Stomach smooth muscle (tissue), 2 donors: ENCODE data around the gene SIPA1L3.

Source experiments
- H3K27ac ChIP-seq: one replicate; pipeline ENCODE4 v1.7.0; 2013; ENCODE audit warnings: mild to moderate bottlenecking, low read length, inconsistent platforms
- H3K27me3 ChIP-seq, 2 donors: one replicate each; pipeline ENCODE4 v1.7.0; 2013; ENCODE audit warnings: low read length in 2 of 2; ENCODE audit not compliant: insufficient read depth in 2 of 2, control insufficient read depth in 1 of 2
- H3K36me3 ChIP-seq, 2 donors: one replicate each; pipeline ENCODE4 v1.7.0; 2013; ENCODE audit warnings: low read length in 2 of 2; ENCODE audit not compliant: control insufficient read depth in 2 of 2, insufficient read depth in 2 of 2
- H3K4me1 ChIP-seq: one replicate; pipeline ENCODE4 v1.7.0; 2013; ENCODE audit warnings: low read length; ENCODE audit not compliant: control insufficient read depth, insufficient read depth
- H3K4me3 ChIP-seq, 2 donors: one replicate each; pipeline ENCODE4 v1.7.0; 2013; ENCODE audit warnings: low read length in 2 of 2
- H3K9ac ChIP-seq, 2 donors: one replicate each; pipeline ENCODE4 v1.7.0; 2013; ENCODE audit warnings: low read length in 2 of 2, mild to moderate bottlenecking in 1 of 2
- H3K9me3 ChIP-seq, 2 donors: one replicate each; pipeline ENCODE4 v1.7.0; 2013; ENCODE audit warnings: low read length in 2 of 2; ENCODE audit not compliant: control insufficient read depth in 2 of 2
- donor health status: healthy.
- donor health status: Pancreatic carcinoma.

Gene SIPA1L3

DNA sequence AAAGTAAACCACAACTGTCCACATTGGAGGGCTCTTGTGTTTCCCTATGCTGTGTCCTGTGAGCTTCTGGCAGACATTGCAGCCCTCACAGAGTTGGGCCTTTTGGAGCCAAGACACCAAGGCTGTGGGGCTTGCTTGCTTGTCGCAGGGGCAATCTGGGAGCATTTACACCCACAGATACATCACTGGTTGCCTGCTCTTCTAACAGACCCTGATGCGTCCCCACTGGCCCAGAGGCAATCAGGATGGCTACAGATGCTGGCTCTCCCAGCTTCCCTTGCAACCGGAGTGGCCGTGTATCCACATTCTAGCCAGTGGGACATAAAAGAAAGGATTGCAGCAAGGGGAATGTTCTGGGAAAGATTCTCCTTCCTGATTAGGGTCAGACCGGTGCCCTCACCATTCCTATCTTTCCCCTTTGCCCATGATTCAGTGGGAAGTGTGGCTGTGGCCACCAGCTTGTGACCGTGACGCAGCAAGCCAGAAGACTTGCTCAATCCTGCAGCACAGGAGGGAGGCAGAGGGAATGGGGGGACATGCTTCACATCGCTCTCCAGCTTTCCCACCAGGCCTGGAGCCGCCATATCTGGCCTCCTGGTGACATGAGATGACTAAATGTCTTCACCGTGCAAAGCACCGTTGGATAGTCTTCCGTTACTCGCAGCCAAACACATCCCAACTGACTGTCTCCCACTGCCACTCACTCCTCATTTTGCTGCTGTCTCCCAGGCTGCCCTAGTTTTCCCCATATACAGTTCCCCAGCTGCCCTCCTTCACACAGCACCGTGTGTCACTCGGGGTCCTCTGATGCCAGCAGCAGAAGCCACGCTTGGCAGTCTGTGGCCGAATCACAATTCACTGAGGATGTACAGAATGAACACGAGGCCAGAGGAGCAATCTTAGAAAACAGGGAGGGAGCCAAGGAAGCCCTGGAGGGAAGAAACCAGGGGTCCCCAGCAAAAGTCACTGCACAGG lies 166.1 kb downstream of the SIPA1L3 start:
- H3K9ac ChIP-seq, result no peak overlapping the region
- no peaks in the 10 kb centered on the region for H3K4me1 ChIP-seq
- H3K4me3 ChIP-seq, result no peak overlapping the region
- H3K36me3 ChIP-seq, result no peaks in the 10 kb centered on the region
- H3K27me3 ChIP-seq, result no peaks in the 10 kb centered on the region
- no peak overlapping the region for H3K27ac ChIP-seq
- H3K9me3 ChIP-seq, result peaks cover 0 to 4% of the 10 kb centered on the region in 2 donors

DNA sequence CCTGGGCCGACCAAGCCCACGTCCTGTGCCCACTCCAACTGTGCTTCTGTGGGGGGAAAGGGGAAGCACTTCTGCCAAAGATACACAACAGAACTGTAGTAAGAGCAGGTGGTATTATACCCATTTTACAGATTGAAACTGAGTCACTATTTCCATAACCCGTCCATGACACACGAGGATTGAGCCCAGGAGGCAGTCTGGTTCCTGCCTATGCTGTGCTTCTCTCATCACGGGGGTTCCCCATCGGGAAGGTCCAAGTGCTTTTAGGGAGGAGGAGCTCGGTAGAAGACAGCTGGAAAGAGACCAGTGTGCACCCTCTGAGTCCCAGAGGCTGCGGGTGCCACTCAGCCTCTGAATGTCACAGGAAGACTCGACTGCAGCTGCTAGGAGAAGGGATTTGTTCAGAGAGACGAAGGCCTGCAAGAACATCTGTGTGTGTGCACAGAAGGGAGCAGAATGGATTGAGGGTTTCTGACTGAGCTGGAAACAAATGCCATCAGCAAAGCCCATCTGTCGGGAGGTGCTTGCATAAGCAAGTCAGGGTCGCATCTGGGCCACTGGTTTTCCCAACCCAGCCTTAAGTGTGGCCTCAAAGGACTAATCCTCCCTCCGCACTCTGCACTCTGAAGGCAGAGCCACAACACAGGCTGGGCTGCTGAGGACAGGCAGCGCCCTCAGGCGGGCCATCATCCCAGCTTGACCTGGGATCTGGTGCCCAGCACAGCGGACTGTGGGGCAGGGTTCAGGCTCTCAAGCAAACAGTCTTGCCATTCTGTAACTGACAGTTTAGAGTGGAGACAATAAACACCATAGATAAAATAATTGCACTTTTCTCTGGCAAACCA lies 167.1 kb downstream of the SIPA1L3 start:
- no peak overlapping the region for H3K9ac ChIP-seq
- H3K4me3 ChIP-seq, result no peak overlapping the region
- no peaks in the 10 kb centered on the region for H3K27me3 ChIP-seq
- no peaks in the 10 kb centered on the region for H3K4me1 ChIP-seq
- H3K27ac ChIP-seq, result no peak overlapping the region
- peaks cover 0 to 4% of the 10 kb centered on the region in 2 donors for H3K9me3 ChIP-seq
- H3K36me3 ChIP-seq, result no peaks in the 10 kb centered on the region

DNA sequence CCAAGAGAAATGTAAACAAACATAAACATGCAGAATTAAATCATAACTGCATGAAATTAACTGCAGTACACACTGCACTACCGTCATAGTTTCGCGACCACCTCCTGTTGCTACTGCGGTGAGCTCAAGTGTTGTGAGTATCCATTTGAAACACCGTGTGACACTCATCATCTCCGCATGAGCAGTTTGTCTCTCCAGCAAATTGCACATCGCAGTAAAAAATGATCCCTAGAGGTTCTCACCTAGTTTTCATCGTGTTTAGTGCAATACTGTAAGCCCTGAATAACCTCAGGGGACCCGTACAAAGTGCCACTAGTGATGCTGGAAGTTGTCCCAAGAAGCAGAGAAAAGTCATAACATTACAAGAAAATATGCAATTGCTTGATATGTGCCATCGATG lies 169.3 kb downstream of the SIPA1L3 start:
- peaks cover 0 to 4% of the 10 kb centered on the region in 2 donors for H3K9me3 ChIP-seq
- H3K27me3 ChIP-seq, result no peaks in the 10 kb centered on the region
- no peaks in the 10 kb centered on the region for H3K4me1 ChIP-seq
- no peak overlapping the region for H3K27ac ChIP-seq
- no peak overlapping the region for H3K4me3 ChIP-seq
- H3K36me3 ChIP-seq, result peaks cover 0 to 2% of the 10 kb centered on the region in 2 donors
- no peak overlapping the region for H3K9ac ChIP-seq

DNA sequence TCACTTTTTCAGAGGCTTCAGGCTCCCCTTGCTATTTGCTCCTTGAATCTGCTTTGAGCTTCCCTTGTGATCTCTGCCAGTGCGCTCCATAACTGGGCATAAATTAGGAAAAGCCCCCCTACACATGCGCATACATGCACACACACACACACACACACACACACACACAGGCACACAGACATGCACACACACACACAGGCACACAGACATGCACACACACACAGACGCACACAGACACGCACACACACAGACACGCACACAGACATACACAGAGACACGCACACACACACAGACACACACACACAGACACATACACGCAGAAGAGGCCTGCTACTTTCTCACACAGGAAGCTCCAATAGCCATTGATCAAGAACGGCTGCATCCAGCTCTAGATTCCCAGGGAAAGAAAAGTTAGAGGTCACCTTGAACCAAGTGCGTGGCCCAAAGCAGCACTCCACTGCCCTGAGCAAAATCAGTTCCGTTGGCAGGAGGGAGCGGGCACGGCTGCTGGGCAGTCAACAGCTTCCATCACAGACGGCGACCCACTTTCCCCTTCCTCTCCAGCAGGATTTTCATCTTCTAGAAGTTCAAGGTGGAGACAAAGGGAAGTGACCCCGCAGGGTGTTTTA lies 171.4 kb downstream of the SIPA1L3 start:
- Histone ChIP-seq H3K9ac (no peak overlapping the region), H3K9me3 (peaks cover 0 to 4% of the 10 kb centered on the region in 2 donors), H3K4me3 (no peak overlapping the region), H3K27ac (no peak overlapping the region), H3K36me3 (peaks cover 0 to 7% of the 10 kb centered on the region in 2 donors), H3K27me3 (no peaks in the 10 kb centered on the region), H3K4me1 (no peaks in the 10 kb centered on the region)

DNA sequence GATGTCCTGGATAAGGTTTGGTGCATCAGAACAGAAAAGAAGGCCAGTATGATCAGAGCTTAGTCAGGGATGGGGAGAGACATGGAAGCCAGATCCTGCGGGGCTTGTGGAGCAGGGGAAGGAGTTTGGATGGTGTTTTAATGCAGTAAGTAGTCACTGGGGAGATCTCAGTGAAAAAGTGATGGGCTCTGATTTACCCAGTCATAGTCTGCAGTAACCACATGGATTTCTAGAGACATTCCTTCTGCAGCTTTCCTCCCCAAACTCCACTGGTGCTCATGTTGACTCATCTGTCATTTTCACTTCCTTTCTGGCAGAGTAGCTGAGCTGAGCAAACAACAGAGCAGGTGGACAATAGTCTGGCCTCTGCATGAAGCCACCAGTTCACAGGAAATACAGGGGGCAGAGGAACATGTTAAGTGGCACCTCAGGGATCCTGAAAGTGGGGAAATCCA lies 172.9 kb downstream of the SIPA1L3 start:
- Histone ChIP-seq H3K4me3 (no peak overlapping the region), H3K27ac (no peak overlapping the region), H3K27me3 (no peaks in the 10 kb centered on the region), H3K9ac (no peak overlapping the region), H3K9me3 (peaks cover 0 to 4% of the 10 kb centered on the region in 2 donors), H3K36me3 (peaks cover 0 to 7% of the 10 kb centered on the region in 2 donors), H3K4me1 (no peaks in the 10 kb centered on the region)

DNA sequence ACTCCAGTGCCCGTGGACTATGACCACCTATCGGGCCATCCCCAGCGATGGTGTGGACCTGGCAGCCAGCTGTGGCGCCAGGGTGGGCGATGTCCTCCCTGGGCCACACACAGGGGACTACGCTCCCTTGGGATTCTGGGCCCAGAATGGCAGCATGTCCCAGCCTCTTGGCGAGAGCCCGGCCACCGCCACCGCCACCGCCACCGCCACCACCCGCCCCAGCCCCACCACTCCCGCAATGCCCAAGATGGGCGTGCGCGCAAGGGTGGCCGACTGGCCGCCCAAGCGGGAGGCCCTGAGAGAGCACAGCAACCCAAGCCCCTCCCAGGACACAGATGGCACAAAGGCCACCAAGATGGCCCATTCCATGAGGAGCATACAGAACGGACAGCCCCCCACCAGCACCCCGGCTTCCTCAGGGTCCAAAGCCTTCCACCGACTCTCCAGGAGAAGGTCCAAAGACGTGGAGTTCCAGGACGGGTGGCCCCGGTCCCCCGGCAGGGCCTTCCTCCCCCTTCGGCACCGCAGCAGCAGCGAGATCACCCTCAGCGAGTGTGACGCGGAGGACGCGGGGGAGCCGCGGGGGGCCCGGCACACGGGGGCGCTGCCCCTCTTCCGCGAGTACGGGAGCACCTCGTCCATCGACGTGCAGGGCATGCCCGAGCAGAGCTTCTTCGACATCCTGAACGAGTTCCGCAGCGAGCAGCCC lies 174.7 kb downstream of the SIPA1L3 start:
- Histone ChIP-seq H3K9me3 (no peaks in the 10 kb centered on the region), H3K4me1 (no peaks in the 10 kb centered on the region), H3K9ac (no peak overlapping the region), H3K27ac (no peak overlapping the region), H3K4me3 (no peak overlapping the region), H3K36me3 (peaks cover 0 to 7% of the 10 kb centered on the region in 2 donors), H3K27me3 (no peaks in the 10 kb centered on the region)

DNA sequence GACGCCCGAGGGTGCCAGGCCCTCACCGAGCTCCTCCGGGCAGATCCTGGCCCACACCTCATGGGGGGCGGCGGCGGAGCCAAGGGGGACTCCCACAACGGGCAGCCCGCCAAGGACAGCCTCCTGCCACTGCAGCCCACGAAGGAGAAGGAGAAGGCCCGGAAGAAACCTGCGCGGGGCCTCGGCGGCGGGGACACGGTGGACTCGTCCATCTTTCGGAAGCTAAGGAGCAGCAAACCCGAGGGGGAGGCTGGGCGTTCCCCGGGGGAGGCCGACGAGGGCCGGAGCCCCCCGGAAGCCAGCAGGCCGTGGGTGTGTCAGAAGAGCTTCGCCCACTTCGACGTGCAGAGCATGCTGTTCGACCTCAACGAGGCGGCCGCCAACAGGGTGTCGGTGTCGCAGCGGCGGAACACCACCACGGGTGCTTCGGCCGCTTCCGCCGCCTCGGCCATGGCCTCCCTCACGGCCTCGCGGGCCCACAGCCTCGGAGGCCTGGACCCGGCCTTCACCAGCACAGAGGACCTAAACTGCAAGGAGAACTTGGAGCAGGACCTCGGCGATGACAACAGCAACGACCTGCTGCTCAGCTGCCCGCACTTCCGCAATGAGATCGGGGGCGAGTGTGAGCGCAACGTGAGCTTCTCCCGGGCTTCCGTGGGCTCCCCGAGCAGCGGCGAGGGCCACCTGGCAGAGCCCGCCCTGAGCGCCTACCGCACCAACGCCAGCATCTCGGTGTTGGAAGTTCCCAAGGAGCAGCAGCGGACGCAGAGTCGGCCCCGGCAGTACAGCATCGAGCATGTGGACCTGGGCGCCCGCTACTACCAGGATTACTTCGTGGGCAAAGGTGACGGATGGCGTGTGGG lies 175.5 kb downstream of the SIPA1L3 start:
- Histone ChIP-seq H3K9me3 (no peaks in the 10 kb centered on the region), H3K4me1 (no peaks in the 10 kb centered on the region), H3K9ac (no peak overlapping the region), H3K27me3 (no peaks in the 10 kb centered on the region), H3K36me3 (peaks cover 0 to 7% of the 10 kb centered on the region in 2 donors), H3K4me3 (no peak overlapping the region), H3K27ac (no peak overlapping the region)

DNA sequence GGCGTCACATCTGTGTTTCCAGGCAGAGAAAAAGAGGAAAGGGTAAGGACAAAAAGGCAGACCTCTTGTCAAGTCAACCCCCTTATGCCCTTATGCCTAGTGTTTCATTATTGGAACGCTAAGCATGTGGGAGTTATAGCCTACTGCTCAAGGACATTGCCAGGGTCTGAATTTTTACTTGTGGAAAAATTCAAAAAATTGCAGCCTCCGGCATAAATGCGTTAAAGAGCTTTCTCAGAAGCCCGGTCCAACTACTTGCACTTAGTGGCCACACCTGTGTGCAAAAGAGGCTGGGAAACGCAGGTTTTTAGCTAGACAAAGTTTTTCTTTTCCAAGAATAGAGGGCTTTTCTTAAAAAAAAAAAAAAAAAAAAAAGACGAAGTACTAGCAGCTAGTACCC lies 177.2 kb downstream of the SIPA1L3 start:
- H3K36me3 ChIP-seq, result peaks cover 0 to 11% of the 10 kb centered on the region in 2 donors
- no peak overlapping the region for H3K4me3 ChIP-seq
- H3K4me1 ChIP-seq, result no peaks in the 10 kb centered on the region
- H3K9ac ChIP-seq, result no peak overlapping the region
- no peak overlapping the region for H3K27ac ChIP-seq
- no peaks in the 10 kb centered on the region for H3K9me3 ChIP-seq
- H3K27me3 ChIP-seq, result no peaks in the 10 kb centered on the region

DNA sequence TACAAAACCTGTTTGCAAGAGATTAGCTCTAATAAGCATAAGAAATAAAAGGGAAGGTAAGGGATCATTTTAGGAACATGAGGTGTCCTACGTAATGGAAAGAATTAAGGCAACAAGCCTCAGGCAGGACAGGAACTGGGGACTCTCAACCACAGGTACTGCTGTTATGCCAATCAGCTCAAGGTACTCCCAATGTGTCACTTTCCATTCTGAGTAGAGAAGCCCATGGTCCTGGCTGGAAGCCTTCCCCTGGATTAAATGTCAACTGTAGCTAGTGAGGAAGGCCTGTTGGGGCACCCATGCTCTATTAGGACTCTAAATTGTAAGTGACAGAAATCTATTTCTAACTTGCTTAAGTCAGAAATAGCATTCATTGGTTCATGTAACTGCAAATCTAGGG lies 182.4 kb downstream of the SIPA1L3 start:
- Histone ChIP-seq H3K27ac (no peak overlapping the region), H3K9me3 (no peaks in the 10 kb centered on the region), H3K27me3 (no peaks in the 10 kb centered on the region), H3K9ac (no peak overlapping the region), H3K36me3 (peaks cover 4 to 5% of the 10 kb centered on the region in 2 donors), H3K4me3 (no peak overlapping the region), H3K4me1 (no peaks in the 10 kb centered on the region)
